Gastrocnemius medialis (tissue), 4 donors: ENCODE data around the gene POPDC2. TPM values are rescaled to one million over a fixed set of nuclear protein-coding genes. Genes with fewer than 3 reads are reported as not detected.

Source experiments
- ATAC-seq, 2 donors: fragments of 150-250 bp; one replicate each; pipeline ENCODE4 v1.9.1; 2016
- DNase-seq, 2 donors: peaks; one replicate each; pipeline ENCODE4 v3.0.0-alpha.2; 2019
- H3K27ac ChIP-seq, 4 donors: fragments of 200-600 bp; sonication (generic); 1 replicate in 1 of 4; 2 replicates in 3 of 4; pipeline ENCODE4 v1.5.1; 2016 to 2018; ENCODE audit warnings: mild to moderate bottlenecking in 2 of 4, moderate library complexity in 1 of 4
- H3K27me3 ChIP-seq, 3 donors: fragments of 200-600 bp; sonication (generic) in 2 of 3; 1 replicate in 1 of 3; 2 replicates in 2 of 3; pipeline versions ENCODE4 v1.5.1 to v1.6.0; 2016 to 2019; ENCODE audit warnings: mild to moderate bottlenecking in 1 of 3, moderate library complexity in 1 of 3
- H3K36me3 ChIP-seq, 2 donors: fragments of 200-600 bp; sonication (generic) in 1 of 2; one replicate each; pipeline ENCODE4 v1.5.1; 2017 to 2018
- H3K4me1 ChIP-seq, 2 donors: fragments of 200-600 bp; sonication (generic) in 1 of 2; one replicate each; pipeline ENCODE4 v1.5.1; 2016 to 2017; ENCODE audit warnings: mild to moderate bottlenecking in 2 of 2
- H3K4me3 ChIP-seq, 4 donors: fragments of 200-600 bp; sonication (generic) in 3 of 4; 1 replicate in 1 of 4; 2 replicates in 3 of 4; pipeline ENCODE4 v1.5.1; 2016 to 2019; ENCODE audit warnings: mild to moderate bottlenecking in 2 of 4
- H3K9me3 ChIP-seq, 3 donors: fragments of 200-600 bp; sonication (generic) in 2 of 3; 1 replicate in 1 of 3; 2 replicates in 2 of 3; pipeline ENCODE4 v1.5.1; 2016 to 2019
- CTCF ChIP-seq, 5 experiments: fragments of 450-650 bp in 3 of 5; fragments of 200-600 bp in 2 of 5; sonication (generic) in 2 of 5; IDR thresholded peaks in 4 of 5; conservative IDR thresholded peaks in 1 of 5; 1 replicate in 4 of 5; 2 replicates in 1 of 5; pipeline ENCODE4 v1.5.1; 2016 to 2019; ENCODE audit warnings: antibody characterized with exemption in 5 of 5, mild to moderate bottlenecking in 3 of 5, moderate library complexity in 3 of 5
- POLR2A ChIP-seq, 2 donors: fragments of 450-650 bp; IDR thresholded peaks; one replicate each; pipeline ENCODE4 v1.6.1; 2017; ENCODE audit warnings: antibody characterized with exemption in 2 of 2, mild to moderate bottlenecking in 2 of 2, moderate library complexity in 2 of 2
- in situ Hi-C, 4 donors: fragments of 200-750 bp; cut with MboI; loops; one replicate each; pipeline versions ENCODE4 v1.15.0 to v1.8.0; 2017; ENCODE audit warnings: low sequenced_read_pairs in 4 of 4
- intact Hi-C: fragments of 100-400 bp; cut with DNase I; formaldehyde crosslinking; loops from one replicate; pipeline ENCODE4 v1.15.1; 2023; ENCODE audit warnings: low total_unique reads
- total RNA-seq, 4 donors: library from RNA; depleted of rRNA; stranded (reverse); fragments of >200 nt; gene quantifications; one replicate each; pipeline versions ENCODE4 v1.1.0 to v1.2.3, GENCODE V29; 2016

Gene POPDC2
- total RNA-seq, 4 donors from 2014 or later: 7.8 to 38.9 (median 30.3) TPM

- in situ Hi-C loops (no loop called here), intact Hi-C loops (loop anchor here (2.0 kb wide), 2 partner anchors 30 to 50 kb away; partner anchors contain the start of gene POPDC2)
- Histone ChIP-seq H3K27ac (peak overlapping the region; percentile 84 to 95 (median 90)), H3K4me1 (peaks cover 74 to 75% of the 10 kb centered on the region in 2 donors), H3K4me3 (no peak overlapping the region), H3K9me3 (no peaks in the 10 kb centered on the region), H3K36me3 (no peaks in the 10 kb centered on the region), H3K27me3 (no peaks in the 10 kb centered on the region)
- DNase-seq (peak in 1 of 2 donors; percentile 54), ATAC-seq (no peak)
- no peak for TF ChIP-seq POLR2A (IDR thresholded peaks at IDR 0.05)
- no peak for TF ChIP-seq CTCF (IDR thresholded peaks at IDR 0.05 in 4 of 5, conservative IDR thresholded peaks at IDR 0.05 in 1 of 5)
Observed at GRCh38 chr3:119630880-119631329, 29.5 kb downstream of the POPDC2 start.

- DNase-seq: peak; percentile 76 to 91
- H3K36me3 ChIP-seq: no peaks in the 10 kb centered on the region
- no peak overlapping the region for H3K4me3 ChIP-seq
- peak overlapping the region; percentile 84 to 95 (median 90) for H3K27ac ChIP-seq
- in situ Hi-C loops (no loop called here), intact Hi-C loops (loop anchor here (2.0 kb wide), 2 partner anchors 30 to 50 kb away; partner anchors contain the start of gene POPDC2)
- no peaks in the 10 kb centered on the region for H3K9me3 ChIP-seq
- TF ChIP-seq POLR2A (IDR thresholded peaks at IDR 0.05) (no peak), CTCF (IDR thresholded peaks at IDR 0.05 in 4 of 5, conservative IDR thresholded peaks at IDR 0.05 in 1 of 5) (peak in 1 of 5 experiments; percentile 8)
- ATAC-seq: peak; percentile 92 to 95
- H3K4me1 ChIP-seq: peaks cover 75% of the 10 kb centered on the region in 2 donors
- no peaks in the 10 kb centered on the region for H3K27me3 ChIP-seq
Observed at GRCh38 chr3:119630128-119630879, 30.1 kb downstream of the POPDC2 start.

GRCh38 chr3:119628816-119629445 lies 31.5 kb downstream of the POPDC2 start:
- in situ Hi-C loops: no loop called here
- intact Hi-C loops: no loop called here
- H3K27me3 ChIP-seq: no peaks in the 10 kb centered on the region
- peaks cover 81 to 82% of the 10 kb centered on the region in 2 donors for H3K4me1 ChIP-seq
- DNase-seq (no peak), ATAC-seq (no peak)
- no peak overlapping the region for H3K4me3 ChIP-seq
- H3K36me3 ChIP-seq: no peaks in the 10 kb centered on the region
- peak overlapping the region; percentile 84 to 95 (median 90) for H3K27ac ChIP-seq
- TF ChIP-seq POLR2A (IDR thresholded peaks at IDR 0.05) (no peak), CTCF (IDR thresholded peaks at IDR 0.05 in 4 of 5, conservative IDR thresholded peaks at IDR 0.05 in 1 of 5) (no peak)
- H3K9me3 ChIP-seq: no peaks in the 10 kb centered on the region

DNA sequence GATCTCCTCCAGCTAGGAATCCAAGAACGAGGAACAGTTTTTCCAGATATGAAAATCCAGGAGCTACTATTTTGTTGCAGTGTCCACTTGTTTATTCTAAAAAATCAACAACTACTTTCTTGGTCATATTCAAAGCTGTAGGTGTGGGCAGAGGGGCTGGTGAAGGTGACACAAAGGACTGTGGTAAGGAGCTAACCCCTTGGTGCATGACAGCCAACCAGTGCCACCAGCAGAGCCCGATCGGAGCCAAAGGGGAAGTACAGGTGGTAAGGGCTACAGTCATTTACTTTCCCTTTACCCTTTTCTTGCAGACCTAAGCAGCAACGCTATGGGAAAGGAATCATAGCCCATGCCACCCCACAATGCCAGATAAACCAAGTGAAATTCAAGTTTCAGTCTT lies 32.0 kb downstream of the POPDC2 start:
- Histone ChIP-seq H3K27ac (peak overlapping the region; percentile 84 to 95 (median 90)), H3K36me3 (no peaks in the 10 kb centered on the region), H3K4me1 (peaks cover 81 to 82% of the 10 kb centered on the region in 2 donors), H3K9me3 (no peaks in the 10 kb centered on the region), H3K27me3 (no peaks in the 10 kb centered on the region), H3K4me3 (no peak overlapping the region)
- TF ChIP-seq POLR2A (IDR thresholded peaks at IDR 0.05): no peak
- TF ChIP-seq CTCF (IDR thresholded peaks at IDR 0.05 in 4 of 5, conservative IDR thresholded peaks at IDR 0.05 in 1 of 5): no peak
- intact Hi-C loops (no loop called here), in situ Hi-C loops (no loop called here)
- DNase-seq (no peak), ATAC-seq (no peak)
